Ovary (tissue), 9 donors: ENCODE data around the gene WDR4. TPM values are rescaled to one million over a fixed set of nuclear protein-coding genes. Genes with fewer than 3 reads are reported as not detected.
"Not testable (repeated sequence)": the region's sequence is repeated elsewhere in the genome, so short reads cannot be mapped to it uniquely, and the experiment has no call there.

Source experiments
- DNase-seq, 5 donors: peaks; one replicate each; pipeline ENCODE4 v3.0.0-alpha.2; 2019 to 2020
- H3K27ac ChIP-seq, 2 donors: fragments of 200-600 bp; one replicate each; pipeline versions ENCODE4 v1.5.1 to v1.8.0; 2019 to 2022
- H3K27me3 ChIP-seq: fragments of 200-600 bp; one replicate; pipeline ENCODE4 v1.8.0; 2022
- H3K36me3 ChIP-seq: fragments of 200-600 bp; sonication (generic); one replicate; pipeline ENCODE4 v1.5.1; 2019
- H3K4me1 ChIP-seq: one replicate; pipeline ENCODE4 v1.8.1; 2013; ENCODE audit warnings: mild to moderate bottlenecking, moderate library complexity; ENCODE audit not compliant: insufficient read depth
- H3K4me3 ChIP-seq: fragments of 200-600 bp; sonication (generic); one replicate; pipeline ENCODE4 v1.5.1; 2017
- H3K9me3 ChIP-seq, 2 donors: fragments of 200-600 bp in 1 of 2; sonication (generic) in 1 of 2; one replicate each; pipeline versions ENCODE4 v1.5.1 to v1.8.1; 2013 to 2019; ENCODE audit warnings: mild to moderate bottlenecking in 1 of 2, moderate library complexity in 1 of 2
- EP300 ChIP-seq: sonication (generic); formaldehyde crosslinking; IDR thresholded peaks from one replicate; pipeline ENCODE4 v1.6.1; 2017; ENCODE audit warnings: antibody characterized with exemption
- POLR2A ChIP-seq: fragments of 450-650 bp; IDR thresholded peaks from one replicate; pipeline ENCODE4 v1.6.1; 2017; ENCODE audit warnings: antibody characterized with exemption, mild to moderate bottlenecking, moderate library complexity
- WGBS, 3 donors: extraction: QIAGEN DNeasy Blood & Tissue Kit in 1 of 3; methylation state at CpG; one replicate each; pipeline versions ENCODE4 v1.1.5 to v1.1.7; 2013 to 2017; 5-methylcytosine and 5-hydroxymethylcytosine counted together
- intact Hi-C, 4 donors: fragments of 100-400 bp; cut with DNase I; formaldehyde crosslinking; loops; one replicate each; pipeline versions ENCODE4 v1.11.0 to v1.15.1; 2022 to 2023
- polyA plus RNA-seq, 2 donors: library from polyadenylated mRNA; stranded (reverse); fragments of 200-250 nt in 1 of 2; fragments of 350-450 nt in 1 of 2; fragmentation: Illumina TruSeq in 1 of 2; extraction: RNeasy Lipid Tissue Mini Kit (QIAGEN cat#74804) in 1 of 2; gene quantifications; one replicate each; pipeline ENCODE4 v1.2.3, GENCODE V29; 2013 to 2014
- total RNA-seq, 7 donors: library from RNA; depleted of rRNA in 2 of 7; stranded (reverse); fragments of >200 nt in 2 of 7; fragmentation: NEBNext Ultra II Directional in 3 of 7; extraction: Animal tissue kit (Norgen Biotek cat#: 25700) in 3 of 7; gene quantifications; one replicate each; pipeline versions ENCODE4 v1.1.0 to v1.2.4, GENCODE V29; 2016 to 2023
- TF ChIP-seq, protein P1 (sequence below), 3 donors: fragments of 450-650 bp in 2 of 3; fragments of 200-600 bp in 1 of 3; IDR thresholded peaks; one replicate each; pipeline versions ENCODE4 v1.5.1 to v1.8.0; 2016 to 2022; ENCODE audit warnings: antibody characterized with exemption in 3 of 3, mild to moderate bottlenecking in 1 of 3
- donor health status: DM: no; HTN: no; CAD: no; lungs with moderate emphysema.
- donor health status: DM: no; HTN: no; CAD: no.
- donor health status: Bipolar disorder and iron deficiency.
- donor health status: DM: yes; HTN: yes; CAD: no.
- donor health status: DM: no; HTN: no; CAD: no.
- donor health status: DM: yes; HTN: yes; CAD: no.

The WDR4 gene
- total and polyA plus RNA-seq, 9 donors: 3.2 to 33.1 (median 15.7) TPM

DNA sequence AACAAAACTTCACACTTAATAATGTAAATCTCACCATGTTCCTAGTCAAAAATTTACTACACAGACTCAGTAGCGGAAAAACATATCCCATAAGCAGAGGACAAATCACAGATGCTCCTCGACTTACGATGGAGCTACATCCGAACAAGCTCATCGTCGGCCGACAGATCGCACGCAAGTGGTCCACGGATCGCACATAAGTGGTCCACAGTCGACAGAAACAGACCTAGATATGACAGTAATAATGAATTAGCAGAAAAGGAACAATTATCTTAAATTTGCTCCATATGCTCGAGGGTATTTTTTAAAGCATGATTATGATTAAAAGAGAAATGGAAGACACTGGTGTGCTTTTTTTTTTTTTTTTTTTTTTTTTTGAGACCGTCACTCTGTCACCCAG is 36.3 kb downstream of the WDR4 start:
- H3K36me3 ChIP-seq: no peaks in the 10 kb centered on the region

DNA sequence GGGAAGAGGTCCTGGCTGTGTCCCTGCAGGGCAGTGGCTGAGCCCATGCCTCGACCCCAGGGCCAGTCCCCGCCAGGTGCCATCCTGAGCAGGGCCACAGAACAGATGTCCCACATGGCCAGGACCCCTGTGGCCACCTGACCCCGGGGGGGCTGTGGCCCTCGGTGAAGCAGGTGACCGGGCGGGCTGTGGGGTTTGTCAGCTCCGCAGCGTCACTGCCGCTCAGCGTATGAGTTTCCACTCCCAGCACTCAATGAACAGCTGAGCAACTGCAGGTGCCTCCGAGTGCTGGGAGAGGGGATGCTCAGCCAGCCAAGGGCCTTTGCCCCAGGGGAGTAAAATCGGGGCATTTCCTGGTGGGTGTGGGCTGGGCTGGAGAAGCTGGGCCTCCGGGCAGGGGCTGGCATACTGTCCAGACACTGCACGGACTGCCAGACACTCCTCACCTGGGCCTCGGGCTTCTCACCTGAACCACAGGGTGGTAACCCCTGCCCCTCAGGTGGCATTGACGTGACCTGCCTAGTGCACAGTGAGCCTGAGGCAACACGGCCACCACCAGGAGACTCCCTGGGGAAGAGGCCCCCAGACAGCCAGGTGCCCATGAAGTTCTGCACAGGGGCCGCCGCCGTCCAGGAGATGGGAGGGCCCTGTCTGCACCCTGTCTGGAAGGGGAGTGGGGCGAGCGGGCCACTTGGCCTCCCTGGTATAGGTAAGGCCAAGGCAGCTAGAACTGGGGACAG is 37.3 kb downstream of the WDR4 start:
- H3K36me3 ChIP-seq, intact Hi-C loops, H3K9me3 ChIP-seq, H3K4me3 ChIP-seq, H3K27ac ChIP-seq, H3K4me1 ChIP-seq, H3K27me3 ChIP-seq: not testable (repeated sequence)
- 91 to 94% (median 93%) methylated on average over 13 to 16 of the region's 22 CpGs for WGBS, 3 donors
- DNase-seq: peak in 2 of 5 donors; percentile 4 to 24

More for the DNA sequence above, 36.3 kb downstream of the WDR4 start:
- TF ChIP-seq, protein P1, sequence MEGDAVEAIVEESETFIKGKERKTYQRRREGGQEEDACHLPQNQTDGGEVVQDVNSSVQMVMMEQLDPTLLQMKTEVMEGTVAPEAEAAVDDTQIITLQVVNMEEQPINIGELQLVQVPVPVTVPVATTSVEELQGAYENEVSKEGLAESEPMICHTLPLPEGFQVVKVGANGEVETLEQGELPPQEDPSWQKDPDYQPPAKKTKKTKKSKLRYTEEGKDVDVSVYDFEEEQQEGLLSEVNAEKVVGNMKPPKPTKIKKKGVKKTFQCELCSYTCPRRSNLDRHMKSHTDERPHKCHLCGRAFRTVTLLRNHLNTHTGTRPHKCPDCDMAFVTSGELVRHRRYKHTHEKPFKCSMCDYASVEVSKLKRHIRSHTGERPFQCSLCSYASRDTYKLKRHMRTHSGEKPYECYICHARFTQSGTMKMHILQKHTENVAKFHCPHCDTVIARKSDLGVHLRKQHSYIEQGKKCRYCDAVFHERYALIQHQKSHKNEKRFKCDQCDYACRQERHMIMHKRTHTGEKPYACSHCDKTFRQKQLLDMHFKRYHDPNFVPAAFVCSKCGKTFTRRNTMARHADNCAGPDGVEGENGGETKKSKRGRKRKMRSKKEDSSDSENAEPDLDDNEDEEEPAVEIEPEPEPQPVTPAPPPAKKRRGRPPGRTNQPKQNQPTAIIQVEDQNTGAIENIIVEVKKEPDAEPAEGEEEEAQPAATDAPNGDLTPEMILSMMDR (IDR thresholded peaks at IDR 0.05): no peak
- TF ChIP-seq POLR2A (no peak), EP300 (no peak)
- H3K9me3 ChIP-seq: no peaks in the 10 kb centered on the region
- peak in 2 of 5 donors; percentile 1 to 18 for DNase-seq
- H3K4me1 ChIP-seq: peaks cover 5% of the 10 kb centered on the region
- H3K27ac ChIP-seq: no peak overlapping the region
- H3K27me3 ChIP-seq: no peaks in the 10 kb centered on the region
- intact Hi-C loops: no loop called here
- H3K4me3 ChIP-seq: no peak overlapping the region
- WGBS, 3 donors: 92 to 95% (median 95%) methylated on average over 14 of the region's 14 CpGs

DNA sequence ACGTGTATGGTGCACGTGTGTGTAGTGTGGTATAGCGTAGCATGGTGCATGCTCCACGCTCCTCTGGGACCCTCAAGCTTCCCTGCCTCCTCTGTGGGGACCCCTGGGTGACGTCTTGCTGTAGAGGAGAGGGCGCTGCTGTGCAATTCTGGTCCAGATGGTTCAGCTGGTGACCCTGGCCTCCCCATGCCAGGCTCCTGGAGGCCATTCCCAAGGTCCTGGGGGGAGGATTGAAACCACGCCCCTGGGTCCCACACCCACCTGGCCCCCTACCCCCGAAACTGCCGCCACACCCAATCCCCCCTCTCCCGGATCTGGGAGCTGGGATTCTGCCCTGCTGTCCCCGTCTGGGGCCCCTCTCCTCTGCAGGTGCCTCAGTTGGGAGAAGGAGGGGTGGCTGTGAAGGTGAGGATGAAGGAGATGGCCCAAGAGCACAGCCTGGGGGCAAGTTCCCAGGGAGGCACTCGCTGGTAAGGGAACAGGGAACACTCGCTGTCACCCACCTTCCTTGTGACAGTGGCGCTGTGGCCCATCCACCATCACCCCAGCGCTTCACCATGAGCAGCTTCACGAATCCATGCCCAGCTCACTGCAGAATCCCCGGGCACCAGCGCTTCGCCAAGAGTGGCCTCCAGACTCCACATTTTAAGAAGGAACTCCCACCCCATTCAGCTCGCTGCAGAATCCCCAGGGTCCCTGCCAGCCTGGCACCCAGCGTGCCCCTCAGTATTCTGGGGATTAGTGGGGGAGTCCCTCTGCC is 38.0 kb downstream of the WDR4 start:
- DNase-seq: peak in 2 of 5 donors; percentile 5 to 30
- H3K36me3 ChIP-seq: no peaks in the 10 kb centered on the region
- no peaks in the 10 kb centered on the region for H3K9me3 ChIP-seq
- peaks cover 7% of the 10 kb centered on the region for H3K4me1 ChIP-seq
- 93 to 94% (median 94%) methylated on average over 21 of the region's 21 CpGs for WGBS, 3 donors
- no peak overlapping the region for H3K4me3 ChIP-seq
- H3K27me3 ChIP-seq: no peaks in the 10 kb centered on the region
- H3K27ac ChIP-seq: no peak overlapping the region
- TF ChIP-seq POLR2A (no peak), EP300 (no peak)
- TF ChIP-seq, protein P1 (IDR thresholded peaks at IDR 0.05): no peak
- intact Hi-C loops: no loop called here

GRCh38 chr21:42840411-42841155 is 38.8 kb downstream of the WDR4 start:
- Histone ChIP-seq H3K27me3 (no peaks in the 10 kb centered on the region), H3K4me1 (peaks cover 7% of the 10 kb centered on the region), H3K9me3 (no peaks in the 10 kb centered on the region), H3K36me3 (no peaks in the 10 kb centered on the region), H3K27ac (no peak overlapping the region), H3K4me3 (no peak overlapping the region)
- peak in 1 of 5 donors; percentile 2 for DNase-seq
- intact Hi-C loops: no loop called here
- 93 to 95% (median 93%) methylated on average over 14 of the region's 14 CpGs for WGBS, 3 donors
- no peak for TF ChIP-seq EP300
- TF ChIP-seq, protein P1 (IDR thresholded peaks at IDR 0.05): no peak
- TF ChIP-seq POLR2A: no peak
